Measurements from ENCODE around the gene RIC8B.
A peak's percentile ranks its signal among the peaks of the same experiment; 100 is the strongest.
"Not testable (repeated sequence)": the region's sequence is repeated elsewhere in the genome, so short reads cannot be mapped to it uniquely, and the experiment has no call there.

Gene RIC8B

DNA sequence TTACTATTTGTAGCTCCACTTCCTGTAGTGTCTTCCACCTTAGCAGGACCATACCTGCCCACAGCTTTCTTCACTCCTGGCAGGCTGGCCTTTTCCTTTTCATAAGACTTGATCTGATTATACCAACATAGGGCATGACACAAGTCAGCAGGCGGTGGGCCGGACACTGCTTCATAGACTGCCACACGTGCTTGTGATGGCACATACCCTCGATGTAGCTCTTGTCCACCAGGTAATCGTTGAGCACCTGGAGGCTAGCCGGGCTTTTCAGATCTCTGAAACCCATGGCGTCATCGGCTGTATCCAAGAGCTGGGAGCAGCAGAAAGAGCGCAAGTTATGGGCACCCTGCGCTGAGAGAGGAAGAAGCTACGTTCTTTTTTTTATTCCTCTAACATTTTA is 127.6 kb downstream of the RIC8B start:
- no peak for DNase-seq (ENCODE audit: low read depth, low spot score)

DNA sequence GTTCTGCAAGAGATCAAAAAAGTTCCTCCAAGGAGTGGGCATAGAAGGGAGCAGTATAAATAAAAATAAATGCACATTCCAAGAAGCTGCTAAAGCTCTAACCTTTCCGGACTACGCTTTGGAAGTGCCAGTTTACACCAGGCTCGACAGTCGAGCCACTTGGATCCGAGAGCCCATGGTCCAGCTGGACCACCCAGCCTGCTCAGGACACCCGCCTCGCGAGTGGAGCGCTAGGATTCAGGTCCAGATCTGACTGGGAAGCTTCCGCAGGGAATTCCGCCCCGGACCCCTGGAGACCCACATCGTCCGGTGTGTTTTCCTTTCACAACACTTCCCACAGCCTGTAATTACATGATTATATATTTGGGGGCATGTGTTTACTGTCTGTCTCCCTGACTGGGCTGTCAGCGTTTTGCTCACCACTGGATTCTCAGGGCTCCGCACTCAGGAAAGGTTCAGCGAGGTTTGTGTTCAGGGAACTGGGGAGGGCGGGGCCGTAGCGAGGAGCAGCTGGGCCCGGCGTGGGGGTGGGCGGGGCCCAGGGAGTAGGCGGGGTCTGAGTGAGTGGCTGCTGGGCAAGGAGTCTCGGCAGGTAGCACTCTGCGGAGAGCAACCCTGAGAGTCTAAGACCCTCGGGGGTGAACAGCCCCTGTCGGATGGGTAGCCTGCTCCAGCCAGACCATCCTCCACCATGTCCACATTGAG is 128.9 kb downstream of the RIC8B start:
- DNase-seq (ENCODE audit: low read depth, low spot score) = peak; percentile 12

DNA sequence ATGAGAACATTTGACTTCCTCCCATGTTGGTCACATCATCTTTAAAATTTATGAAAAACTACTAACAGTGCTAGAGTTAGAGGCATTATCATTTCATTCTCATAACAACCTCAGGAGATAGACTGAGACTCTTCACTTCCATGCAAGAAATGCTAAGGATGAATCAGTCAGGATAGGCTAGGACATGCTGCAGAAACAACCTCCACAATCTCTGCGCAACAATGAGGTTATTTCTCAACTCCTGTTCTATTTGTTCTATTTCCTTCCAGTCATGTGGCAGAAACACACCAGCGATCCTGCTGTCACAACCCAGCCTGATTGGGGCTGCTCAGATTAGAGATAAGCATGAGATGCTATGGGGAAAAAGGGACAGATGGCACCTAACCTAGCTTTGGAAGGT is 132.2 kb downstream of the RIC8B start:
- DNase-seq (ENCODE audit: low read depth, low spot score) = no peak

DNA sequence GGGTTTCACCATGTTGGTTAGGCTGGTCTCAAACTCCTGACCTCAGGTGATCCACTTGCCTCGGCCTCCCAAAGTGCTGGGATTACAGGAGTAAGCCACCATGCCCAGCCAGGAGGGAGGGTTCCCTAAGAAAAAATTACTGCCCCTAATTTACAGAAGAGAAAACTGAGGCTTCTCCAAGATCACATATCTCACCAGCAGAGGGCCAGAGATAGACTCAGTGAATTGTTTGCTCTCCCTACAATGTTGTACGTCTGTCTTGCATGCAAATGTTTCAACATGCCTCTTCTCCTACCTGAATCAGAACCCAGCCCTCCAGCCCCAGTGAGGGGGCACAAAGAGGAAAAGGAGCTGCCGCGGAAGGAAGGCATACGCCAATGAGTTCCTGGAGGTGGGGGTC is 132.9 kb downstream of the RIC8B start:
- DNase-seq (ENCODE audit: low read depth, low spot score) = no peak

DNA sequence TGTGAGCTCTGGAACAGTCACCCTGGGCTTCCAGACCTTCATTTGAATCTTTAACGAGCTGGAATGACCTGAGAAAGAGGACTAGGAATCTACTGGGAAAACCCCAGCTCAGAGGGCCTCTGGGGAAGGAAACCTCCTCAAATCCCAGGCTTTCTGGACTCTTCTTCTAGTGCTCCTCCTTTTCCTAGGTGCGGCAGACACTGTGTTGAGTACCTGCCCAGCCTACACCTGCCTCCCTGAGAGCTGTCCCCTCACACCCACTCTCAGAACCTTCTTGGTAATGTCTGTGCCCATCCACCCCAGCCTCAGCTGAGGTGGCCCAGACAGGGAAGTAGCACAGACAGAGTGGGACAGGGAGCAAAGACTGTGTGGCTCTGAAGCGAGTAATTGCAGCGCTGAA is 133.4 kb downstream of the RIC8B start:
- no peak for DNase-seq (ENCODE audit: low read depth, low spot score)

DNA sequence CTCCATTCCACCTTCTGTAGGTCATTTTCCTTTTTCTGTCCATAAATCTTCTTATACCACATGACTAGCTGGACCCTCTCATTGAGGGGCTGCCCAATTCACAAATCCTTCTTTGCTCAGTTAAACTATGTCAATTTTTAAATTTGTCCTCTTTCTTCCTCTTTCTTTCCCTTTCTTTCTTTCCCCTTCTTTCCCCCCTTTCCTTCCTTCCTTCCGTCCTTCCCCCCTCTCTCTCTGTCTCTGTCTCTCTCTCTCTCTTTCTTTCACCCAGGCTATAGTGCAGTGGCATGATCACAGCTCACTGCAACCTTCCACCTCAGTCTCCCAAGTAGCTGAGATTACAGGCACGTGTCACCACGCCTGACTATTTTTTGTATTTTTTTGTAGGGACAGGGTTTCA is 134.1 kb downstream of the RIC8B start:
- DNase-seq (ENCODE audit: low read depth, low spot score) = no peak

DNA sequence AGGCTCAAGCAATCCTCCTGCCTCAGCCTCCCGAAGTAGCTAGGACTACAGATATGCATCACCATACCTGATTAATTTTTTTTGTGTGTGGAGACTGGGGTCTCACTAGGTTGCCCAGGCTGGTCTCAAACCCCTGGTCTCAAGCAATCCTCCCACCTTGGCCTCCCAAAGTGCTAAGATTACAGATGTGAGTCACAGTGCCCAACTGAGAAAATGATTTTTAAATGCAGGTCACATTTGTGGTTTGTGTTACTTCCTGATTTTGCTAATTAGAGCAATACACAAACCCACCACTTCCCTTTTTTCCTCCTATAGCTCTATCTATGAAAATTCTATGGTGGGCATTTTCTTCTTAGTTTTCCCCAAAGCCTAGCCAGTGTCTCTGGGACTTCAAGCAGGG is 135.7 kb downstream of the RIC8B start:
- no peak for DNase-seq (ENCODE audit: low read depth, low spot score)

DNA sequence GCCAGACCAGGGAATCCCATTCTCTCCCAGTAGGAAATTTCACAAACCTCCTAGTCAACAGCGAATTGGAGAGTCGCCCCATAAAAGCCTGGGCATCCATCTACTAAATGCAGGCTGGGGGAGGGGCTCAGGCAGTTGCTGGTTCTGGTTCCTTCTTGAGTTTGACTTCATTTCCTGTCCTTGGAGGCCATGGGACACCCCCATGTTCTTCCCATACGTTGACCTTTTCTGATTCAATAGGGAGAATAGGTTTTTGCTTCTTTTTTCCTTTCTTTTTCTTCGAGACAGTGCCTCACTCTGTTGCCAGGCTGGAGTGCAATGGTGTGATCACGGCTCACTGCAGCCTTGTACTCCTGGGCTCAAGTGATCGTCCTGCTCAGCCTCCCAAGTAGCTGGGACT is 137.1 kb downstream of the RIC8B start:
- no peak for DNase-seq (ENCODE audit: low read depth, low spot score)

DNA sequence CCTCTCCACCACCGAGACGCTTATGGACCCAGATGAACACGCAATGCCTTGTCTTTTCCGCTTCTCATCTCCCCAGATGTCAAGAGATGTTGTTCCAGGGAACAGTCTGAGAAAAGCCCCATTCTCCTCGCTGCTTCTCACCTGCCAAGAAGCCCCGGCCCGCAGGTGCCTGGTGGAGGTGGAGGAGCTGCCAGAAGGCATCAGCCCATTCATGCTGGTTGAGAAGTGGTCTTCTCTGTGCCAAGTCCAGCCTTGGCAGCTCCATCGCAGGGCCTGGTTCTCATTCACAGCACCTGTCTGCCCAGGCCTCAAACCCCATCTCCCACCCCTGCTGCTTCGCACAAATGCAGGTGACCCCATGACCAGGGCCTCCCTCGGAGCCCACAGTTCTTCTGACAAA is 139.0 kb downstream of the RIC8B start:
- no peak for DNase-seq (ENCODE audit: low read depth, low spot score)

DNA sequence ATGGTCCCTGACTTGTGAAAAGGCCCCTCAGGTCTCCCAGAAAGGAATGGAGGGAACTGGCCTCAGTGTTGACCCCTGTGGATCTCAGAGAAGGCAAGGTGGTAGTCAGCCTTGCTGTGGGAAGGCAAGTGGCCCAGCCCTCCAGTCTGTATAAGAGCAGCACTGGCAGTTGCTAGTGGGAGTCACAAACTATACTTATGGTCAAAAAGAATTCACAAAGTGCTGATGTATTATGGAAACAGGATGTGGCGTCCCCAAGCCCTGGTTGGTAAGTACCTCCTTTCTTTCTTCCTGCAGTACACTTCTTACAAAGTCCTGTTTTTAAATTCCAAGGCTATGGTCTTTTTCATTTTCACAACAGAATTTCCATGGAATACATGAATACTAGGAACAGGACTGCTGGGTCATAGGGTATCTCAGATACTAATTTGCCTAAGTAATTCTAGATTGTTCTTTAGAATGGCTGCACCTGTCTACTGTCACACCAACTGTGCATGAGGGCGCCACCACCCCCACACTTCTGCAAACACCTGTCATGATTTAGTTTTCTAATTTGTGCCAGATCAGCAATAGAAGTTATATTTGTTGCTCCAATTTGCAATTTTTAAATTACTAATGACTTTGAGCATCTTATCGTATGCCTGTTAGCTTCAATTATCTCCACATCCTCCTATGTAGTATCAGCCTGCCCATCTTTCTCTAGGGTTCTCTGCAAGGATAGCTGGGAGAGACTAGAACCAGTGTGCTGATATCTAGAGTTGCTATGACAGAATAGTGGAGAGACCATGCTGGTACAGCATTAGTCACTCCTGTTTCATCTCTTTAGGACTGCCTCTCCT is 140.5 kb downstream of the RIC8B start:
- no peak for DNase-seq (ENCODE audit: low read depth, low spot score)

DNA sequence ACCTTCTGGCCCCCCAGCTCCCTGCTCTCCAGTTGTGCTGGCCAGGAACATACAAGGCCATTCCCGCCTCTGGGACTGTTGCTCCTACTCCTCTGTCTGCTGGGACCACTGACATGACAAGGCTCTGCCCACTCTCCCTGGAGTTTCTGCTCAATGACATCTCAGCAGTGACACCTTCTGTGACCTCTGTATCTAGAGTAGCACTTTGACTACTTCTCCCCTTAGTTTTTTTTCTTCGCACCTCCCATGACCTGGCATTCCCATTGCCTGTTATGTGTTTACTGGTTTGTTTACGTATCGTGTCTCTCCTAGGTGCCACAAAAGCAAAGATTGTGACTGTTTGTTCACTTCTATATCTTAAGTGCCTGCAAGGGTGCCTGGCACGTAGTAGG is 141.1 kb downstream of the RIC8B start:
- DNase-seq (ENCODE audit: low read depth, low spot score) = no peak

DNA sequence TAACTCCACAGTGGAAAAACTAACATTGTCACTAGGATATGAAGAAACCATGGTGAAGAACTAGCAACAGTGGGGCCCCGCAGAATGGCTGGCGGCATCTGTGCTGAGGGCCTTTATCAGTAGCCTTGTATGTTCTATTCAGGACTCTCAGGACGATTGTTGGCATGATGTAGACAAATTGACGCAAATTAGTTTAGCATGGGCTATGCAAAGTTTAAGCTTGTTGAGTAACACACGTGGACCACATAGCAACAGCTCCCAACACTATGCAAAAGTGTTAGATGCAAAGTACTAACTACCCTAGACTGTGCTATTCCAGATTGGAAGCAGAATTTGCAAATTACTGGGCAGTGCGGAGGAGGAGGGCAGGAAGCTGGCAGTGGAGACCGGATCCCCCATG is 143.0 kb downstream of the RIC8B start:
- no peak for DNase-seq (ENCODE audit: low read depth, low spot score)

DNA sequence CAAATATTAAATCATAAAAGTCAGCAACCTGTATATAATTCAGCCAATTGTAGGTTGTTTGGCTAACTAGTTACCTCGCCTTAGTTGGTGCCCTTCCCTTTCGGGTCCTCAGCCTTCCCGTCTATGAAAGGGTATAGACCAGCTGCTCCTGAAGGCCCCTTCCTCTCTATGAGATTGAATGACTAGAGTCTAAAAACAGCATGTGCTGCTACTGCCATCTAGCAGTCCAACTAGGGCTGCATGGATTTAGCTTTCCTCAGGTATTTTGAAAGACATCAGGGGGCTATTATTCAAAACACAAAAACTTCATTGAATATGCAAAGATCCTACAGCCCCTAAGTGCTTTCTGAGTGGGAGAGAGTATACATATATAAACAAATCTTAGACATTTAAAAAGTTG is 144.3 kb downstream of the RIC8B start:
- no peak for DNase-seq (ENCODE audit: low read depth, low spot score)

DNA sequence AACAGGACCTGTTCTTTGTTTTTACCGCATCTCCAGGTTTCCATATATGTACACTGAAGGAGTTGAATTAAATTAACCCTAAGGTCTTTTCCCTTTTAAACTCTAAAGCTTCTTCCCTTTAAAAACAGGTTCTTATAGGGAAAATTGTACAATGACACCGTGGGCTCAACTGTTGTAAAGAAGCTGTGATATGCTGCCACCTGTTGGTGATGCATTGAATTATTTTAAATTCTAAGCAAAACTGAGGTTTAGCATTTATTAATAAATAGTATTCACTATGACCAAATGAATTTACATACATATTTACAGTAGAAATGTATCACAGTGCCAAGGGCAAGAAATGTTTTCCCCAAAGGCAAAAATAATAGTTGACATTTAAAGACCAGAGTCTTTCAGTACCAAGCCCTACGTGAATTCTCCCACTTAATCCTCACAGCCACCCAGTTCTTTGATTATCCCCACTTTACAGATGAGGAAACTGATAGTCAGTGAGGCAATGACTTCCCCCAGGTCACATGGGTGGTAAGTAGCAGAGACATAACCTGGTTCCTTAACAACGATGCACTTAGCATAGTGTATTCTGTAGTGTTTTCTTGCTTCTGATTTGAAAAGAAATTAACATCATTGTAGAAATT is 145.5 kb downstream of the RIC8B start:
- peak; percentile 39 for DNase-seq (ENCODE audit: low read depth, low spot score)

DNA sequence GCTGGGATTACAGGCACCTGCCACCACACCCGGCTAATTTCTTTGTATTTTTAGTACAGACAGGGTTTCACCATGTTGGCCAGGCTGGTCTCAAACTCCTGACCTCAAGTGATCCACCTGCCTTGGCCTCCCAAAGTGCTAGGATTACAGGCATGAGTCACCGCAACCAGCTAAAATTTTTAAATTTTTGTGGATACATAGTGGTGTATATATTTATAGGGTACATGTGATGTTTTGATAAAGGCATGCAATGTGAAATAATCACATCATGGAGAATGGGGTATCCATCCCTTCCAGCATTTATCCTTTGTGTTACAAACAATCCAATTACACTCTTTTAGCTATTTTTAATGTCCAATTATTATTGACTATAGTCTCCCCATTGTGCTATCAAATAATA is 147.5 kb downstream of the RIC8B start:
- not testable (repeated sequence) for DNase-seq (ENCODE audit: low read depth, low spot score)

DNA sequence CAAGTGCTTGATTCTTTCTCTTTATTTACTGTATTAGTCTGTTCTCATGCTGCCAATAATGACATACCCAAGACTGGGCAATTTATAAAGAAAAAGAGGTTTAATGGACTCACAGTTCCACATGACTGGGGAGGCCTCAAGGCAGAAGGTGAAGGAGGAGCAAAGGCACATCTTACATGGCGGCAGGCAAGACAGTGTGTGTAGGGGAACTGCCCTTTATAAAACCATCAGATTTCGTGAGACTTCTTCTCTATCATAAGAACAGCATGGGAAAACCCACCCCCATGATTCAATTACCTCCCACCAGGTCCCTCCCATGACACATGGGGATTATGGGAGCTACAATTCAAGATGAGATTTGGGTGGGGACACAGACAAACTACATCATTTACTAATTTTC is 149.1 kb downstream of the RIC8B start:
- DNase-seq (ENCODE audit: low read depth, low spot score) = not testable (repeated sequence)

DNA sequence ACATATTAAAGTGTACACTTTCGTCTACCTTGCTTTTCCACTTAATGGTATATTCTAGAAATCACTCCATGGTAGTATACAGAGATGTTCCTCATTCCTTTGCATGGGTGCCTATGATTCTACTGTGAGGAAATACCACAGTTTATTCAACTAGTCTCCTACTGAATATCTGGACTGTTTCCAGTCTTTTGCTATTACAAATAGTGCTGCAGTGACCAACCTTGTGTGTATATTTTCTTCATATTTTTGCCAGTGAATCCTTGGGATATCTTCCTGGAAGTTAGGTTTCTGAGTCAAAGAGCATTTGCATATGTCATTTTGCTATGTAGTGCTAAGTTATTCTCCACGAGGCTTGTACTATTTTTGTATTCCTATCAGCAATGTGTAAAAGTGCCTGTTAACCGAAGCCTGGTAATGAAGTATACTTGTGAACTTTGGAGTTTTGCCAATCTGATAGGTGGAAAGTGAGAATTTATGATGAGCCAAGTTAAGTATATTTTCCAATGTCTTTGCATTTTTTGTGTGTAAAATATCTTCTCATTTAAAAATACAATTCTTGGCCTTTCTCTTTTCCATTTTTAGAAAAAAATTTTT is 149.9 kb downstream of the RIC8B start:
- DNase-seq (ENCODE audit: low read depth, low spot score) = no peak

DNA sequence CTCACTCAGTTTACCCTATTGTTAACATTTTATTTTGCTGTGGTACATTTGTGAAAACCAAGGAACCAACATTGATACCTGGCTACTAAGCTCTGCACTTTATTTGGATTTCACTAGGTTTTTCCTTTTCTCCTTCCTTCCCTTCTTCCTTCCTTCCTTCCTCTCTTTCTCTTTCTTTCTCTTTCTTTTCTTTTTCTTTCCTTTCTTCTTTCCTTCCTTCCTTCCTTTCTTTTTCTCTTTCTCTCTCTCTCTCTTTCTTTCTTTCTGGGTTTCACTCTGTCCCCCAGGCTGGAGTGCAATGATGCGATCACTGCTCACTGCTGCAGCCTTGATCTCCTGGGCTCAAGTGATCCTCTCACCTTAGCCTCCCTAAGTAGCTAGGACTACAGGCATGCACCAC is 152.2 kb downstream of the RIC8B start:
- no peak for DNase-seq (ENCODE audit: low read depth, low spot score)

DNA sequence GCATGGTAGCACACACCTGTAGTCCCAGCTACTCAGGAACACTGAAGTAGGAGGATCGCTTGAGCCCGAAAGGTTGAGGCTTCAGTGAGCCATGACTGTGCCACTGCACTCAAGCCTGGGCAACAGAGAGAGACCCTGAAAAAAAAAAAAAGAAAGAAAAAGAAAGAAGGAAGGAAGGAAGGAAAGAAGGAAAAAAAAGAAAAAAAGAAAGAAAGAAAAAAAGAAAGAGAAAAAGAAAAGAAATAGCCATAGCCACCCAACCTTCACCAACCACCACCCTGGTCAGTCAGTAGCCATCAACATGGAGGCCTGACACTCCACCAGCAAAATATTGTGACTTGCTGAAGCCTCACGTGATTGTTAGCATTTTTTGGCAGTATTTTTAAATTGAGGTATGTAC is 159.8 kb downstream of the RIC8B start:
- DNase-seq (ENCODE audit: low read depth, low spot score) = no peak
